ENCODE results near the gene MGLL.

DNA sequence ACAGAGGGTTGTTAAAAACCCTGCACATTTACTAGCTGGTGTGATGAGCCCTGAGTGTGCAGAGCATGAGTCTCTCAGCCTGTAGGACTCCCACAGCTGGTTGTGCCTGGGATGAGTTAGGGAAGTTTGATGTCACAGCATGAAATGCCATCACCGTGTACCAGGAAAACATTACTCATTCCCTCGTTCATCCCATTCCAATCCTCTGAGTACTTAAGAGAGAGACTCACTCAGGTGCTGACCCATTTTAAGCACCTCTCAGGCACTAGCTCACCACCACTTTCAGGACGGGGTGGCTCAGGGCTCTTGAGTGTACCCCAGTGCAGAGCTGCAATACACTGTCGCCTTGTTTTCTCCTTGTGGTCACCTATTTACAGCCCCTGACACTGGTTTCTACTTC lies 18.7 kb downstream of the MGLL start:
- TF ChIP-seq, protein P1, sequence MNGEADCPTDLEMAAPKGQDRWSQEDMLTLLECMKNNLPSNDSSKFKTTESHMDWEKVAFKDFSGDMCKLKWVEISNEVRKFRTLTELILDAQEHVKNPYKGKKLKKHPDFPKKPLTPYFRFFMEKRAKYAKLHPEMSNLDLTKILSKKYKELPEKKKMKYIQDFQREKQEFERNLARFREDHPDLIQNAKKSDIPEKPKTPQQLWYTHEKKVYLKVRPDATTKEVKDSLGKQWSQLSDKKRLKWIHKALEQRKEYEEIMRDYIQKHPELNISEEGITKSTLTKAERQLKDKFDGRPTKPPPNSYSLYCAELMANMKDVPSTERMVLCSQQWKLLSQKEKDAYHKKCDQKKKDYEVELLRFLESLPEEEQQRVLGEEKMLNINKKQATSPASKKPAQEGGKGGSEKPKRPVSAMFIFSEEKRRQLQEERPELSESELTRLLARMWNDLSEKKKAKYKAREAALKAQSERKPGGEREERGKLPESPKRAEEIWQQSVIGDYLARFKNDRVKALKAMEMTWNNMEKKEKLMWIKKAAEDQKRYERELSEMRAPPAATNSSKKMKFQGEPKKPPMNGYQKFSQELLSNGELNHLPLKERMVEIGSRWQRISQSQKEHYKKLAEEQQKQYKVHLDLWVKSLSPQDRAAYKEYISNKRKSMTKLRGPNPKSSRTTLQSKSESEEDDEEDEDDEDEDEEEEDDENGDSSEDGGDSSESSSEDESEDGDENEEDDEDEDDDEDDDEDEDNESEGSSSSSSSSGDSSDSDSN (IDR thresholded peaks at IDR 0.05; ENCODE audit: borderline replicate concordance in 1 of 2, low read depth in 2 of 2, low read length in 2 of 2): no peak
- TF ChIP-seq TAF1 (IDR thresholded peaks at IDR 0.05; ENCODE audit: control insufficient read depth, extremely low read depth, insufficient read depth, low read length, severe bottlenecking) (no peak), HDAC6 (IDR thresholded peaks at IDR 0.05; ENCODE audit: low read depth, low read length) (no peak), CREM (IDR thresholded peaks at IDR 0.05; ENCODE audit: low read depth) (no peak), BHLHE40 (IDR thresholded peaks at IDR 0.05; ENCODE audit: low read length) (no peak), ESRRA (IDR thresholded peaks at IDR 0.05; ENCODE audit: borderline replicate concordance, low read depth) (no peak)
- TF ChIP-seq, protein P2, sequence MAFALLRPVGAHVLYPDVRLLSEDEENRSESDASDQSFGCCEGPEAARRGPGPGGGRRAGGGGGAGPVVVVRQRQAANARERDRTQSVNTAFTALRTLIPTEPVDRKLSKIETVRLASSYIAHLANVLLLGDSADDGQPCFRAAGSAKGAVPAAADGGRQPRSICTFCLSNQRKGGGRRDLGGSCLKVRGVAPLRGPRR (CRISPR knock-in tag; IDR thresholded peaks at IDR 0.05): no peak
